ENCODE measurements around the gene OXT.

GRCh38 chr20:3088031-3088430 is 16.6 kb downstream of the OXT start:
- TF ChIP-seq EP300 (IDR thresholded peaks at IDR 0.05; ENCODE audit: borderline replicate concordance in 1 of 2, low read depth in 2 of 2, low read length in 2 of 2): no peak
- no peak for TF ChIP-seq YY1 (IDR thresholded peaks at IDR 0.05; ENCODE audit: low read depth, low read length)
- no peak for TF ChIP-seq RBBP5 (IDR thresholded peaks at IDR 0.05; ENCODE audit: borderline replicate concordance, low read depth, low read length)
- no peak for TF ChIP-seq CTCF (IDR thresholded peaks at IDR 0.05; ENCODE audit: control extremely low read depth in 1 of 3, insufficient read depth in 1 of 3, low read depth in 1 of 3, low read length in 3 of 3)
- TF ChIP-seq RAD21 (IDR thresholded peaks at IDR 0.05 in 1 of 2, conservative IDR thresholded peaks at IDR 0.05 in 1 of 2; ENCODE audit: low read depth in 2 of 2, low read length in 2 of 2): no peak
- TF ChIP-seq BCL11A (IDR thresholded peaks at IDR 0.05; ENCODE audit: low read depth in 2 of 2, low read length in 2 of 2): no peak
- no peak for TF ChIP-seq POLR2AphosphoS5 (IDR thresholded peaks at IDR 0.05; ENCODE audit: low read depth, low read length)
- no peak for TF ChIP-seq POLR2A (IDR thresholded peaks at IDR 0.05; ENCODE audit: control extremely low read depth in 1 of 2, low read depth in 2 of 2, low read length in 2 of 2)
- no peak for TF ChIP-seq SIN3A (conservative IDR thresholded peaks at IDR 0.05 in 1 of 2, IDR thresholded peaks at IDR 0.05 in 1 of 2; ENCODE audit: low read depth in 1 of 2, low read length in 2 of 2)

Data from H1 (cell line).